Progenitor cell of endocrine pancreas (in vitro differentiated cells): Measurements from ENCODE around the gene ZRANB2. TPM values are rescaled to one million over a fixed set of nuclear protein-coding genes. Genes with fewer than 3 reads are reported as not detected.

Experiments
- DNase-seq: peaks from one replicate; pipeline ENCODE4 v3.0.0; 2021; ENCODE audit warnings: low spot score; ENCODE audit not compliant: unreplicated experiment
- H3K27ac Mint-ChIP-seq: 2 replicates; pipeline ENCODE4 v1.8.0; 2021; ENCODE audit warnings: mild to moderate bottlenecking, moderate library complexity, mixed read lengths
- H3K27me3 Mint-ChIP-seq: 2 replicates; pipeline ENCODE4 v1.8.0; 2021; ENCODE audit warnings: mixed read lengths
- H3K36me3 Mint-ChIP-seq: 2 replicates; pipeline ENCODE4 v1.8.0; 2022; ENCODE audit warnings: mixed read lengths; ENCODE audit not compliant: insufficient read depth
- H3K4me1 Mint-ChIP-seq: 2 replicates; pipeline ENCODE4 v1.8.0; 2021; ENCODE audit warnings: low read depth, mixed read lengths
- H3K4me3 Mint-ChIP-seq: 2 replicates; pipeline ENCODE4 v1.8.0; 2021; ENCODE audit warnings: low read depth, mild to moderate bottlenecking, moderate library complexity, mixed read lengths
- H3K9me3 Mint-ChIP-seq: 2 replicates; pipeline ENCODE4 v1.8.0; 2021; ENCODE audit warnings: low read depth, mixed read lengths
- CTCF ChIP-seq: fragments of 200-600 bp; sonication (generic); IDR thresholded peaks from one replicate; pipeline ENCODE4 v1.5.0; 2021; ENCODE audit warnings: antibody characterized with exemption, mild to moderate bottlenecking; ENCODE audit not compliant: unreplicated experiment
- total RNA-seq: library from RNA; stranded (reverse); gene quantifications from 2 replicates; pipeline ENCODE4 v1.2.1, GENCODE V29; 2021

ZRANB2 gene
- total RNA-seq, 1 donor from 2014 or later, result 115 TPM

GRCh38 chr1:71053146-71053545, 27.7 kb downstream of the ZRANB2 start:
- no peaks in the 10 kb centered on the region for H3K9me3 Mint-ChIP-seq
- peaks cover 5% of the 10 kb centered on the region for H3K36me3 Mint-ChIP-seq
- TF ChIP-seq CTCF, result no peak
- no peak for DNase-seq
- H3K27me3 Mint-ChIP-seq, result peaks cover 27% of the 10 kb centered on the region
- H3K4me1 Mint-ChIP-seq, result peaks cover under 1% of the 10 kb centered on the region
- no peak overlapping the region for H3K27ac Mint-ChIP-seq
- no peak overlapping the region for H3K4me3 Mint-ChIP-seq

GRCh38 chr1:71049951-71050598, 30.8 kb downstream of the ZRANB2 start:
- DNase-seq, result peak; percentile 20
- peaks cover 3% of the 10 kb centered on the region for H3K4me1 Mint-ChIP-seq
- H3K4me3 Mint-ChIP-seq, result no peak overlapping the region
- no peaks in the 10 kb centered on the region for H3K36me3 Mint-ChIP-seq
- H3K9me3 Mint-ChIP-seq, result no peaks in the 10 kb centered on the region
- H3K27me3 Mint-ChIP-seq, result peaks cover 51% of the 10 kb centered on the region
- no peak overlapping the region for H3K27ac Mint-ChIP-seq
- peak; percentile 87 for TF ChIP-seq CTCF

GRCh38 chr1:71047635-71048607, 32.9 kb downstream of the ZRANB2 start, which contains the start of gene PTGER3:
TSS of gene PTGER3 (minus strand) at chr1:71047816. CDS start at chr1:71047577, 239 bp downstream.
- peak; percentile 64 for DNase-seq
- Mint-ChIP-seq H3K36me3 (no peaks in the 10 kb centered on the region), H3K27me3 (peaks cover 55% of the 10 kb centered on the region), H3K9me3 (no peaks in the 10 kb centered on the region), H3K4me1 (peaks cover 3% of the 10 kb centered on the region), H3K4me3 (peak within 1 kb of the TSS; percentile 77), H3K27ac (no peak within 1 kb of the TSS)
- no peak for TF ChIP-seq CTCF

GRCh38 chr1:71046891-71047634, 33.8 kb downstream of the ZRANB2 start:
- Mint-ChIP-seq H3K27me3 (peaks cover 55% of the 10 kb centered on the region), H3K27ac (no peak overlapping the region), H3K4me3 (peak overlapping the region; percentile 77), H3K9me3 (no peaks in the 10 kb centered on the region), H3K4me1 (peaks cover 3% of the 10 kb centered on the region), H3K36me3 (no peaks in the 10 kb centered on the region)
- TF ChIP-seq CTCF, result no peak
- no peak for DNase-seq
